ENCODE data around the gene AFAP1L2. TPM values are rescaled to one million over a fixed set of nuclear protein-coding genes. Genes with fewer than 3 reads are reported as not detected.
A peak's percentile ranks its signal among the peaks of the same experiment; 100 is the strongest.

AFAP1L2 gene
- total RNA-seq, 1 donor: 7.3 TPM

DNA sequence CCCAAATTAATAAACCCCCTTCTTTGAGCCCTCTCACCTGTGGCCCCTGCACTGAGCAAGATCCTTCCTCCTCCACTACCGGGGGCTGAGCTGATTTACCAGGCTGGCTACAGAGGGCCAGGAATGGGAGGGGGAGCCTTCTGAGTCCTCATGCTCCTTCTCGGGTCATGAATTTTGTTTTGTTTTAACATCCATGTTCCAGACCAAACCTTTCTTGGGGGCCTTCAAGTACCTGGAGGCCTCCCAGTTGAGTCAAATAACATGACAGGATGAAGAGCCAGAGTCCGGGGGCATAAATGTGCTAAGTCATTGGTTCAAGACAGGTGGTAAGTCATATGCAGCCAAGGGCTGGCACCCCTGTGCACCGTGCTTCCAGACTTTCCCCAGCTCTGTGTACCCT is 39.6 kb downstream of the AFAP1L2 start:
- H3K4me3 ChIP-seq (ENCODE audit: low read depth, low read length): no peak overlapping the region
- DNase-seq (ENCODE audit: low read depth): no peak
- TF ChIP-seq, protein P1, sequence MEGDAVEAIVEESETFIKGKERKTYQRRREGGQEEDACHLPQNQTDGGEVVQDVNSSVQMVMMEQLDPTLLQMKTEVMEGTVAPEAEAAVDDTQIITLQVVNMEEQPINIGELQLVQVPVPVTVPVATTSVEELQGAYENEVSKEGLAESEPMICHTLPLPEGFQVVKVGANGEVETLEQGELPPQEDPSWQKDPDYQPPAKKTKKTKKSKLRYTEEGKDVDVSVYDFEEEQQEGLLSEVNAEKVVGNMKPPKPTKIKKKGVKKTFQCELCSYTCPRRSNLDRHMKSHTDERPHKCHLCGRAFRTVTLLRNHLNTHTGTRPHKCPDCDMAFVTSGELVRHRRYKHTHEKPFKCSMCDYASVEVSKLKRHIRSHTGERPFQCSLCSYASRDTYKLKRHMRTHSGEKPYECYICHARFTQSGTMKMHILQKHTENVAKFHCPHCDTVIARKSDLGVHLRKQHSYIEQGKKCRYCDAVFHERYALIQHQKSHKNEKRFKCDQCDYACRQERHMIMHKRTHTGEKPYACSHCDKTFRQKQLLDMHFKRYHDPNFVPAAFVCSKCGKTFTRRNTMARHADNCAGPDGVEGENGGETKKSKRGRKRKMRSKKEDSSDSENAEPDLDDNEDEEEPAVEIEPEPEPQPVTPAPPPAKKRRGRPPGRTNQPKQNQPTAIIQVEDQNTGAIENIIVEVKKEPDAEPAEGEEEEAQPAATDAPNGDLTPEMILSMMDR (IDR thresholded peaks at IDR 0.05; ENCODE audit: insufficient read depth, low read depth, low read length): no peak

DNA sequence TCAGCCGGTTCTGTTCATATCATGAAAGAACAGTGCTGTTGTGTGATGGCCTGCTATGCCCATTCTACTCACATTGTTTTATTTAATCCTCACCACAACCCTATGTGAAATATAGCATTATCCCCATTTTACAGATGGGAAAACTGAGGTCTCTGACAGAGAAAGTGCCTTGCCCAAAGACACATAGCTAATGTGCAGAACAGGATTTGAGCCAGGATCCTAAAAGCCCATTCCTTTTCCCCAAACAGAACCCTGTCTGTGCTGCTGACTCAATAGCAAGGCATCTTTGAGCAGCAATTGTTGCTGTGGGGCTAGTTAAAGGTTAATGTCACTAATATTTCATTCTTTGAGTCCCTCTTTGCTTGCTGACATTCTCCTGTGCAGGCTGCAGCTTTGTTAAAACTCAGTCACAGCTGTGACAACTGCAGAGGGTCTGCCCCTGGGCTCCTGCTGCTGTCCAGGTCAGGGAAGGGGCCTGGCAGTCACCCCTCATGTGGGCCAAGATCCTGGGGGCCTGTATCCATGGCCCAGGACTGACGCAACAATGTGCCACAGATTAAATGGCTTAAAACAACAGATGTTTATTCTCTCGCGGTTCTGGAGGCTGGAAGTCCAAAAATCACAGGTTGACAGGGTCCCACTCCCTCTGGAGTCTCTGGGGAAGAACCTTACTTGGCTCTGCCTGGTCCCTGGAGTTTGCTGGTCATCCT is 40.4 kb downstream of the AFAP1L2 start:
- no peak overlapping the region for H3K4me3 ChIP-seq (ENCODE audit: low read depth, low read length)
- TF ChIP-seq, protein P1 (IDR thresholded peaks at IDR 0.05; ENCODE audit: insufficient read depth, low read depth, low read length): no peak
- peak; percentile 67 for DNase-seq (ENCODE audit: low read depth)

DNA sequence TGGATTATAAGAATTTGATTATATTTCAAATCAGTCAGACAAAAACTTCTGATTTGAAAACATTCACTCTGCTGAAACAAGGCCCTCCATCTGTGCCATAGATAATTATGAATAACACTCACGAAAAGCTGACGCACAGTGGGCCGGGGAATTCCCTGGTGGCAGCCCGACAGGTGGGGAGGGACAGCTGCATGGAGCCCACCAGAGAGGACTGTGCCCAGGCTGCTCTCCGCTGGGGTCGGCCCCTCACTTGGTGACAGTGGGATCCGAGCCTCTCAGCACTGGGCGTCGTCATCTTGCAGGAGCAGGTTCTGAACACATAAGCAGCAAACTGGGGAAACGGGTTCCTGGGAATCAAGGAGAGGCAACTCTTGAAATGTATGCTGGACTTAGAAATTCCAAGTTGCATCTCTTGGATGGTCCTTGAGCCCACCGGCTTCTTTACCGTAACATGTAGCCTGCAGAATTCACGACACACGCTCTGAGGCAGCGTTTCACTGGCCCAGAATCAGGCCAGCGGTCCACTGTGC is 41.4 kb downstream of the AFAP1L2 start:
- TF ChIP-seq, protein P1 (IDR thresholded peaks at IDR 0.05; ENCODE audit: insufficient read depth, low read depth, low read length): no peak
- DNase-seq (ENCODE audit: low read depth): no peak
- H3K4me3 ChIP-seq (ENCODE audit: low read depth, low read length): no peak overlapping the region

DNA sequence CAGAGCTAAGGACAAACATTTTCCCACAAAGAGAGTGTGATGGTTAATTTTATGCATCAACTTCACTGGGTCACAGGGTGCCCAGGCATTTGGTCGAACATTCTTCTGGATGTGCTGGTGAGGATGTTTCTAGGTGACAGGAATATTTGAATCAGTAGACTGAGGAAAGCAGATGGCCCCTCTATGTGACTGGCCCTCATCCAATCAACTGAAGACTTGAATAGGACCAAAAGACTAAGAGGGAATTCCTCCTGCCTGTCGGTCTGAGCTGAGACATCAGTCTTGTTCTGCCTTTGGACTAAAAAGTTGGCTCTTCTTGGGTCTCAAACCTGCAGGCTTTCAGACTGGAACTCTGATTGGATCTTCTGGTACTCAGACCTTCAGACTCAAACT is 44.4 kb downstream of the AFAP1L2 start:
- TF ChIP-seq, protein P1 (IDR thresholded peaks at IDR 0.05; ENCODE audit: insufficient read depth, low read depth, low read length): no peak
- no peak for DNase-seq (ENCODE audit: low read depth)
- H3K4me3 ChIP-seq (ENCODE audit: low read depth, low read length): no peak overlapping the region

DNA sequence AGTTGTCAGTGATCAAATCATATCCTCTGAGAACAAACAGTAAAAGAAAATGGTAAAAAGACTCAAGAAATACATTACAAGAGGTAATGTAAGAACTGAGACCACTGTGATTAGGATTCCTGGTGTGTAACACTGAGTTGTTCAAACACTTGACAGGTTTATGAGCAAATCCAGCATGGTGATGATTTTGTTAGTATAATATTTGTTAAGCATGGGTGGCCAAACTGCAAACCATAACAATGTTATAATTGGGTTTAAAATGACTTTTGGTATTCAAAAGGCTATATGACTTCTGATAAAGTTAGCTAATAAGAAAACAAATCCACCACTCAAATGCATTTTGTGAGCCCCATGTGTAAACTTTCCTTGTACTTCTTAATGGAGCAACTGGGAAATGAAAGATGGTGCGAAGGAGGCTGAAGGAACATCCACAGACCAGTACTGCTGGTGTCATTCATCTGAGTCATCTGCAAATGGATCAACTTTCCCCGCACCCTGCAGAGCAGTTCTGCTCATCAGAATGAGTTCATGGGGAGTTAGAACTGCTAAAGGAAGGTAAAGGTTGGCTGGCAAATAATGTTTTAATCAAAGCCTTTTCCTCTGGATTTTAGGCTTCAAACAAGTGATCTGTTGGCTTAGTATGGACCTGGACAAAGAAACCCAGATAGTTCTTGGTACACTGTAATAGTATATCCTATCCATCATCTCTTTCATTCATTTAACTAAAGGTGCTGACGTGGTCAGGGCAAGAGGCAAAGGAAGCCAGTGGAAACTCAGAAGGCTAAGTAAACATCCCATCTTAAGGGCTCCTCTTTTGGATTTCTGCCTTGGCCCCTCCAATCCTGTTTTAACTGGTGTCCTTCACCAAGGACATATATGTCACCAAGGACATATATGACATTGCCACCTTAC is 45.0 kb downstream of the AFAP1L2 start:
- peak; percentile 56 for DNase-seq (ENCODE audit: low read depth)
- H3K4me3 ChIP-seq (ENCODE audit: low read depth, low read length): no peak overlapping the region
- TF ChIP-seq, protein P1 (IDR thresholded peaks at IDR 0.05; ENCODE audit: insufficient read depth, low read depth, low read length): no peak

DNA sequence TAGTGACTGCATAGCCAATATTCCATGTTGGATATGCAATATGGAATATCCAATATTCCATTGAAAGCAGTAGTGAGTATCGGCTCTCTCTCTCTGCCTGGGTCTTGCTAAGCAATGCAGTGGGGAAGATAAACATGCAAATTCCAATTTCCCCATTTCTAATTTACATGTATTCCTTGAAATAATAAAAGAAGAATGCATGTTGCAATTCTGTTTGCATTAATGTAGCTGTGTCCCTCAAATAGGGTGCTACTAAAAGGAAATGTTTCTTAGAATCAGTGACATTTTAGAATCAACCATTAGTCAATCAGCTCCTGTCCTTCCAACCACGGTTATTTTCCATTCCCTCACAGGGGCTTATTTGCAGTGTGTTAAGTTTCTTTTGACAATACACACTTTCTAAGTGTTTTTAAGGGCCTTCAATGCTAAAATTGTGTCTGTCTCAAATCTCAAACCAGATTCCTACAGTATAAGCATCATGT is 46.7 kb downstream of the AFAP1L2 start:
- TF ChIP-seq, protein P1 (IDR thresholded peaks at IDR 0.05; ENCODE audit: insufficient read depth, low read depth, low read length): no peak
- peak; percentile 69 for DNase-seq (ENCODE audit: low read depth)
- no peak overlapping the region for H3K4me3 ChIP-seq (ENCODE audit: low read depth, low read length)
